H9 (cell line): ENCODE results near the gene NCAPG. TPM values are rescaled to one million over a fixed set of nuclear protein-coding genes. Genes with fewer than 3 reads are reported as not detected.
A peak's percentile ranks its signal among the peaks of the same experiment; 100 is the strongest.

Experiments
- DNase-seq: peaks from one replicate; pipeline ENCODE4 v3.0.0-alpha.2; 2017
- H2AFZ ChIP-seq: one replicate; pipeline ENCODE4 v1.6.1; 2013; ENCODE audit warnings: mild to moderate bottlenecking, low read length, control low read depth, moderate library complexity
- H2AK5ac ChIP-seq: 2 replicates; pipeline ENCODE4 v1.6.1; 2013; ENCODE audit warnings: low read length, control low read depth, mixed read lengths; ENCODE audit not compliant: insufficient read length
- H2BK120ac ChIP-seq: one replicate; pipeline ENCODE4 v1.6.1; 2013; ENCODE audit warnings: low read depth, mild to moderate bottlenecking, low read length, control low read depth, inconsistent platforms; ENCODE audit not compliant: poor library complexity, severe bottlenecking
- H2BK12ac ChIP-seq: 2 replicates; pipeline ENCODE4 v1.6.1; 2013; ENCODE audit warnings: low read length, control low read depth, mixed read lengths, low read depth; ENCODE audit not compliant: insufficient read length
- H2BK15ac ChIP-seq: 2 replicates; pipeline ENCODE4 v1.6.1; 2013; ENCODE audit warnings: low read depth, low read length, control low read depth
- H2BK20ac ChIP-seq: one replicate; pipeline ENCODE4 v1.6.1; 2013; ENCODE audit warnings: low read depth, mild to moderate bottlenecking, low read length, control low read depth, inconsistent platforms; ENCODE audit not compliant: poor library complexity, severe bottlenecking
- H2BK5ac ChIP-seq: 2 replicates; pipeline ENCODE4 v1.6.1; 2013; ENCODE audit warnings: low read length, control low read depth, mixed read lengths; ENCODE audit not compliant: insufficient read length
- H3K14ac ChIP-seq: 2 replicates; pipeline ENCODE4 v1.6.1; 2013; ENCODE audit warnings: low read length, control low read depth; ENCODE audit not compliant: insufficient read depth
- H3K18ac ChIP-seq: 2 replicates; pipeline ENCODE4 v1.6.1; 2013; ENCODE audit warnings: low read depth, mild to moderate bottlenecking, mixed read lengths, low read length, control low read depth; ENCODE audit not compliant: insufficient read length
- H3K23ac ChIP-seq: 2 replicates; pipeline ENCODE4 v1.6.1; 2013; ENCODE audit warnings: low read length, control low read depth, mixed read lengths, low read depth; ENCODE audit not compliant: insufficient read length
- H3K23me2 ChIP-seq: 2 replicates; pipeline ENCODE4 v1.6.1; 2013; ENCODE audit warnings: low read depth, mild to moderate bottlenecking, mixed read lengths, low read length, control low read depth; ENCODE audit not compliant: insufficient read length, poor library complexity, severe bottlenecking
- H3K27ac ChIP-seq: 2 replicates; pipeline ENCODE4 v1.5.1; 2013; ENCODE audit warnings: low read length, control low read depth, mixed read lengths, low read depth; ENCODE audit not compliant: insufficient read length
- H3K27me3 ChIP-seq: 2 replicates; pipeline ENCODE4 v1.6.1; 2013; ENCODE audit warnings: low read length, control low read depth, inconsistent platforms; ENCODE audit not compliant: insufficient read depth
- H3K4ac ChIP-seq: 2 replicates; pipeline ENCODE4 v1.6.1; 2013; ENCODE audit warnings: low read depth, mild to moderate bottlenecking, control low read depth, inconsistent platforms, low read length, moderate library complexity
- H3K4me1 ChIP-seq: 2 replicates; pipeline ENCODE4 v1.6.1; 2013; ENCODE audit warnings: low read length, control low read depth, inconsistent platforms; ENCODE audit not compliant: insufficient read depth
- H3K4me2 ChIP-seq: 2 replicates; pipeline ENCODE4 v1.6.1; 2013; ENCODE audit warnings: low read length, control low read depth, mixed read lengths; ENCODE audit not compliant: insufficient read length, insufficient read depth
- H3K56ac ChIP-seq: 2 replicates; pipeline ENCODE4 v1.6.1; 2013; ENCODE audit warnings: low read depth, mild to moderate bottlenecking, mixed read lengths, low read length, control low read depth; ENCODE audit not compliant: insufficient read length
- H3K79me1 ChIP-seq: 2 replicates; pipeline ENCODE4 v1.6.1; 2013; ENCODE audit warnings: low read depth, mild to moderate bottlenecking, moderate library complexity, low read length, control low read depth, inconsistent platforms; ENCODE audit not compliant: insufficient read depth, poor library complexity, severe bottlenecking
- H3K79me2 ChIP-seq: 2 replicates; pipeline ENCODE4 v1.6.1; 2013; ENCODE audit warnings: low read length, control low read depth, inconsistent platforms; ENCODE audit not compliant: insufficient read depth
- H3K9ac ChIP-seq: 2 replicates; pipeline ENCODE4 v1.6.1; 2013; ENCODE audit warnings: low read length, control low read depth, mixed read lengths; ENCODE audit not compliant: insufficient read length; ENCODE audit errors: extremely low read depth
- H3K9me3 ChIP-seq: one replicate; pipeline ENCODE4 v1.6.1; 2013; ENCODE audit warnings: low read depth, low read length, inconsistent platforms; ENCODE audit not compliant: control insufficient read depth
- H3T11ph ChIP-seq: one replicate; pipeline ENCODE4 v1.6.1; 2013; ENCODE audit warnings: mild to moderate bottlenecking, low read length, control low read depth, inconsistent platforms
- H4K20me1 ChIP-seq: one replicate; pipeline ENCODE4 v1.6.1; 2013; ENCODE audit not compliant: control insufficient read depth, insufficient read length, insufficient read depth
- H4K5ac ChIP-seq: 2 replicates; pipeline ENCODE4 v1.6.1; 2013; ENCODE audit warnings: low read depth, mild to moderate bottlenecking, mixed read lengths, low read length, control low read depth; ENCODE audit not compliant: insufficient read length
- H4K8ac ChIP-seq: replicated peaks from 2 replicates; pipeline ENCODE4 v1.6.1; 2013; ENCODE audit warnings: low read length, control low read depth, mixed read lengths, low read depth; ENCODE audit not compliant: insufficient read length
- H4K91ac ChIP-seq: 2 replicates; pipeline ENCODE4 v1.6.1; 2013; ENCODE audit warnings: low read depth, mild to moderate bottlenecking, moderate library complexity, mixed read lengths, low read length, control low read depth; ENCODE audit not compliant: insufficient read length
- H3K27ac Mint-ChIP-seq, 3 experiments: 2 replicates in 2 of 3; 3 replicates in 1 of 3; pipeline ENCODE4 v1.8.0; 2020 to 2021; ENCODE audit warnings: mixed read lengths in 3 of 3, mild to moderate bottlenecking in 1 of 3, moderate library complexity in 1 of 3
- H3K27me3 Mint-ChIP-seq: 2 replicates; pipeline ENCODE4 v1.8.0; 2021; ENCODE audit warnings: low read depth, mild to moderate bottlenecking, moderate library complexity, mixed read lengths
- H3K36me3 Mint-ChIP-seq, 3 experiments: 2 replicates in 2 of 3; 3 replicates in 1 of 3; pipeline ENCODE4 v1.8.0; 2020 to 2021; ENCODE audit warnings: low read depth in 3 of 3, mixed read lengths in 3 of 3; ENCODE audit not compliant: insufficient read depth in 1 of 3
- H3K4me1 Mint-ChIP-seq, 2 experiments: 2 replicates each; pipeline ENCODE4 v1.8.0; 2020; ENCODE audit warnings: mixed read lengths in 2 of 2
- H3K4me3 Mint-ChIP-seq, 2 experiments: 2 replicates in 1 of 2; 3 replicates in 1 of 2; pipeline ENCODE4 v1.8.0; 2020 to 2021; ENCODE audit warnings: mild to moderate bottlenecking in 2 of 2, mixed read lengths in 2 of 2, moderate library complexity in 1 of 2
- H3K9me3 Mint-ChIP-seq, 2 experiments: 2 replicates in 1 of 2; 3 replicates in 1 of 2; pipeline ENCODE4 v1.8.0; 2020; ENCODE audit warnings: mild to moderate bottlenecking in 2 of 2, mixed read lengths in 2 of 2, moderate library complexity in 1 of 2
- WGBS: extraction: QIAGEN DNeasy Blood & Tissue Kit; methylation state at CpG from one replicate; pipeline ENCODE4 v1.1.7; 2013; ENCODE audit warnings: missing lambda C conversion rate, low lambda C conversion rate, mixed read lengths; ENCODE audit not compliant: insufficient read length; ENCODE audit errors: extremely low coverage; 5-methylcytosine and 5-hydroxymethylcytosine counted together
- total RNA-seq: library from RNA; stranded (reverse); gene quantifications from 2 replicates; pipeline ENCODE4 v1.2.1, GENCODE V29; 2021
- TF ChIP-seq, protein P1 (sequence below): fragments of 200-600 bp; sonication (generic); conservative IDR thresholded peaks from 3 replicates; pipeline ENCODE4 v1.8.0; 2021; ENCODE audit warnings: antibody characterized with exemption, mild to moderate bottlenecking

Gene NCAPG
- total RNA-seq, 1 experiment from 2014 or later = 48.8 TPM

DNA sequence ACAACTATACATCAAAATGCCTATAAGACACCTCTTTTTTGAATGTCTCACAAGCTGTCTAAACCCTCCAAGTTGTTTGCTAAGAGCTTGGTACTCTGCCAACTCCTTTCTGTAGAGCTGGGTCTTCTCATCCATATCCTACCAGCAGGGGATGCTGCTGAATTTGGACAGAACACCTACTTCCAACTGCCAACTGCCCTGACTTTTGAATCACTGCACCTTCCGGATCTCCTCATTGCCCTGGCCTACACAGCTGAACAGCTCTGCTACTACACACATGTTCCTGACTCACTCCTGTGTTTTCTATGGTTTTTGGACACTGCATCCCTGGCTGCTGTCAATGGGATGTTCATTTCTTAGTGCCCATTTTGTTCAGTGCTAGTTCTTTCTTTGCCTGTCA is 48.1 kb upstream of the NCAPG start:
- H3K4me2 ChIP-seq = no peak overlapping the region
- peaks cover 5% of the 10 kb centered on the region; the same call in 1 of the 2 replicates for H3K4me1 ChIP-seq
- Mint-ChIP-seq H3K4me1 (peaks cover 9 to 13% of the 10 kb centered on the region in 2 experiments), H3K27ac (no peak overlapping the region), H3K36me3 (peaks cover 0 to 11% (median 8%) of the 10 kb centered on the region in 3 experiments; a peak in 1 of 7 replicates), H3K4me3 (no peak overlapping the region), H3K27me3 (peaks cover 3% of the 10 kb centered on the region), H3K9me3 (peaks cover 12 to 18% of the 10 kb centered on the region in 2 experiments; a peak in 4 of 5 replicates)
- no peak overlapping the region for H2BK12ac ChIP-seq
- TF ChIP-seq, protein P1, sequence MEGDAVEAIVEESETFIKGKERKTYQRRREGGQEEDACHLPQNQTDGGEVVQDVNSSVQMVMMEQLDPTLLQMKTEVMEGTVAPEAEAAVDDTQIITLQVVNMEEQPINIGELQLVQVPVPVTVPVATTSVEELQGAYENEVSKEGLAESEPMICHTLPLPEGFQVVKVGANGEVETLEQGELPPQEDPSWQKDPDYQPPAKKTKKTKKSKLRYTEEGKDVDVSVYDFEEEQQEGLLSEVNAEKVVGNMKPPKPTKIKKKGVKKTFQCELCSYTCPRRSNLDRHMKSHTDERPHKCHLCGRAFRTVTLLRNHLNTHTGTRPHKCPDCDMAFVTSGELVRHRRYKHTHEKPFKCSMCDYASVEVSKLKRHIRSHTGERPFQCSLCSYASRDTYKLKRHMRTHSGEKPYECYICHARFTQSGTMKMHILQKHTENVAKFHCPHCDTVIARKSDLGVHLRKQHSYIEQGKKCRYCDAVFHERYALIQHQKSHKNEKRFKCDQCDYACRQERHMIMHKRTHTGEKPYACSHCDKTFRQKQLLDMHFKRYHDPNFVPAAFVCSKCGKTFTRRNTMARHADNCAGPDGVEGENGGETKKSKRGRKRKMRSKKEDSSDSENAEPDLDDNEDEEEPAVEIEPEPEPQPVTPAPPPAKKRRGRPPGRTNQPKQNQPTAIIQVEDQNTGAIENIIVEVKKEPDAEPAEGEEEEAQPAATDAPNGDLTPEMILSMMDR = 0 out of 3 replicates have a peak, but pooled peaks have one; percentile 35
- no peak overlapping the region for H2AFZ ChIP-seq
- H3K27me3 ChIP-seq = no peaks in the 10 kb centered on the region
- H3K4ac ChIP-seq = no peak overlapping the region
- H2BK120ac ChIP-seq = no peak overlapping the region
- no peak overlapping the region for H2AK5ac ChIP-seq
- no peak overlapping the region for H3K18ac ChIP-seq
- H3K9ac ChIP-seq = no peak overlapping the region
- no peaks in the 10 kb centered on the region for H3K23me2 ChIP-seq
- H3K79me2 ChIP-seq = no peaks in the 10 kb centered on the region
- no peak overlapping the region for H3K14ac ChIP-seq
- H3K56ac ChIP-seq = no peak overlapping the region
- H4K8ac ChIP-seq = no peak overlapping the region
- no peak overlapping the region for H4K5ac ChIP-seq
- no CpG with 5 or more reads among the region's 1 CpG for WGBS
- H3K79me1 ChIP-seq = no peaks in the 10 kb centered on the region
- H4K91ac ChIP-seq = no peak overlapping the region
- H3K27ac ChIP-seq = no peak overlapping the region
- no peak overlapping the region for H3K23ac ChIP-seq
- no peak overlapping the region for H2BK20ac ChIP-seq
- H2BK5ac ChIP-seq = no peak overlapping the region
- H4K20me1 ChIP-seq = no peaks in the 10 kb centered on the region
- no peak for DNase-seq
- H2BK15ac ChIP-seq = no peak overlapping the region
- H3T11ph ChIP-seq = no peak overlapping the region
- peaks cover 4% of the 10 kb centered on the region for H3K9me3 ChIP-seq
